ENCODE data around the gene JUND.
"Not testable (repeated sequence)": the region's sequence is repeated elsewhere in the genome, so short reads cannot be mapped to it uniquely, and the experiment has no call there.

Gene JUND

GRCh38 chr19:18281082-18282020 is at the start of gene JUND:
Gene JUND, minus strand, starts transcription at chr19:18281622. Its CDS starts 138 bp downstream, at chr19:18281484.
- DNase-seq: peak; percentile 77 to 100 (median 96)

- DNase-seq: no peak
Measured at GRCh38 chr19:18330868-18331267, 49.4 kb upstream of the JUND start.

GRCh38 chr19:18329035-18329376 is 47.6 kb upstream of the JUND start:
- DNase-seq: no peak

- peak; percentile 34 to 98 (median 86) for DNase-seq
Measured at GRCh38 chr19:18328340-18329034, 47.1 kb upstream of the JUND start.

- DNase-seq: no peak
Measured at GRCh38 chr19:18326772-18327171, 45.4 kb upstream of the JUND start.

GRCh38 chr19:18324373-18324731 is 42.9 kb upstream of the JUND start:
- DNase-seq: not testable (repeated sequence)

- peak; percentile 45 to 98 (median 94) for DNase-seq
Measured at GRCh38 chr19:18322759-18323460, 41.5 kb upstream of the JUND start, which contains the start of gene LSM4. Gene LSM4, minus strand, starts transcription at chr19:18323076. Its CDS starts 56 bp downstream, at chr19:18323020.

- peak in 2 of 56 donors; percentile 7 to 9 for DNase-seq
Measured at GRCh38 chr19:18322318-18322758, 40.9 kb upstream of the JUND start.

GRCh38 chr19:18321734-18322102 is 40.3 kb upstream of the JUND start:
- DNase-seq: no peak

GRCh38 chr19:18320865-18321733 is 39.7 kb upstream of the JUND start:
- no peak for DNase-seq

GRCh38 chr19:18319591-18320135 is 38.2 kb upstream of the JUND start:
- DNase-seq: no peak

GRCh38 chr19:18317961-18318800 is 36.8 kb upstream of the JUND start:
- DNase-seq: peak in 4 of 56 donors; percentile 4 to 33 (median 22)

- DNase-seq: no peak
Measured at GRCh38 chr19:18313398-18313797, 32.0 kb upstream of the JUND start.

- DNase-seq: no peak
Measured at GRCh38 chr19:18312092-18312534, 30.7 kb upstream of the JUND start.

GRCh38 chr19:18311502-18312091 is 30.2 kb upstream of the JUND start:
- DNase-seq: no peak

- no peak for DNase-seq
Measured at GRCh38 chr19:18310966-18311365, 29.5 kb upstream of the JUND start.

GRCh38 chr19:18310118-18310909 is 28.9 kb upstream of the JUND start:
- no peak for DNase-seq

- no peak for DNase-seq
Measured at GRCh38 chr19:18309525-18310064, 28.2 kb upstream of the JUND start.

Data from amygdala (tissue), 56 donors.